ENCODE results near the gene PARP3. TPM values are rescaled to one million over a fixed set of nuclear protein-coding genes. Genes with fewer than 3 reads are reported as not detected.

The PARP3 gene
- total and polyA plus RNA-seq, 10 donors, result 8.2 to 34.2 (median 24.7) TPM

- DNase-seq, result peak; percentile 39
- 83 to 90% (median 89%) methylated on average over 9 of the region's 9 CpGs for WGBS, 5 donors
- intact Hi-C loops (cut with DNase I; ENCODE audit: low total_unique reads), result no loop called here
- Histone ChIP-seq H3K36me3 (peaks cover 5 to 55% (median 49%) of the 10 kb centered on the region in 6 donors), H3K4me1 (peaks cover 15 to 44% (median 32%) of the 10 kb centered on the region in 6 donors), H3K9me3 (no peaks in the 10 kb centered on the region), H3K4me3 (no peak overlapping the region), H3K27me3 (replicated peaks in 1 of 7) (no peaks in the 10 kb centered on the region), H3K27ac (no peak overlapping the region)
- TF ChIP-seq POLR2AphosphoS5 (IDR thresholded peaks at IDR 0.05) (no peak), POLR2A (IDR thresholded peaks at IDR 0.05) (no peak), CTCF (IDR thresholded peaks at IDR 0.05 in 8 of 11, conservative IDR thresholded peaks at IDR 0.05 in 3 of 11) (no peak)
Measured at GRCh38 chr3:51938780-51939425, 3.3 kb upstream of the PARP3 start.

DNA sequence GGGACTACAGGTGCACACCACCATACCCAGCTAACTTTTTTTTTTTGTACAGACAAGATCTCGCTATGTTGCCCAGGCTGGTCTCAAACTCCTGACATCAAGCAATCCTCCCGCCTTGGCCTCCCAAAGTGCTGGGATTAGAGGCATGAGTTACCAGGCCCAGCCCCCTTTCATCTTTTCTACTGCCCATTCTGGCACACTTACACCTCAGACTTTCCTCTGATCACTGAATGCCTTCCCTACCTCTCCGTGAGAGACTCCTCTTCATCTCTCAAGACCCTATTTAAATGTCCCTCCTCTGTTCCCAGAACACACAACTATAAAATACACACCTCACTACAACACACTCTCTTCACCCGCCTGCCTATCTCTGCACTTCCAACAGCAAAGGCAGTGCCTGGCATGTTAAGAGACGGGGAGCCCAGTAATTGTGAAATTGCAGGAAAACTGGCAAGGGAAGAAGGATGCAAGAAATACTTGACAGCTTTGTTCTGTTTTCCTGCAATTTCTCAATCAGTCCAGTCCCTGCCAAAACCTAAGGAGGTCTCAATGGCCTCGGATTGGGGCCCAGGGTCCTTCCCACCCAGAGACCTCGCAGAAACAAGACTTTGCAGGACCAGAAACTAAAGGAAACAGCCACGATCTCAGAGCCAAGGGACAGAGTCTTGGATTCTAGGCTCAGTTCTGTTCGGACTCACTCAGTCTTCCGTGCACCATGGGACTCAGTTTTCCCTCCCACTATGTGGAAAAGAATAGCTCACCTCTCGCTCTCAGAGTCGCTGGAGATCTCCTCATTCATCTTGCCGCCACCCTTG lies 1.3 kb upstream of the PARP3 start:
- H3K4me3 ChIP-seq, result peak overlapping the region; percentile 71 to 95 (median 82)
- intact Hi-C loops (cut with DNase I; ENCODE audit: low total_unique reads), result loop anchor here (10.0 kb wide), 1 partner anchor 54 kb away; the partner anchor contains the start of gene RPL29
- DNase-seq, result peak; percentile 55
- no peaks in the 10 kb centered on the region for H3K9me3 ChIP-seq
- TF ChIP-seq POLR2AphosphoS5 (IDR thresholded peaks at IDR 0.05) (no peak), POLR2A (IDR thresholded peaks at IDR 0.05) (no peak), CTCF (IDR thresholded peaks at IDR 0.05 in 8 of 11, conservative IDR thresholded peaks at IDR 0.05 in 3 of 11) (no peak)
- 32 to 45% (median 37%) methylated on average over 13 of the region's 13 CpGs for WGBS, 5 donors
- no peaks in the 10 kb centered on the region for H3K27me3 ChIP-seq (replicated peaks in 1 of 7)
- peak overlapping the region in 5 of 8 donors; percentile 58 to 94 (median 90) for H3K27ac ChIP-seq
- peaks cover 15 to 44% (median 32%) of the 10 kb centered on the region in 6 donors for H3K4me1 ChIP-seq
- H3K36me3 ChIP-seq, result peaks cover 5 to 54% (median 33%) of the 10 kb centered on the region in 6 donors

- no peaks in the 10 kb centered on the region for H3K9me3 ChIP-seq
- TF ChIP-seq POLR2A (IDR thresholded peaks at IDR 0.05), result no peak
- TF ChIP-seq CTCF (IDR thresholded peaks at IDR 0.05 in 8 of 11, conservative IDR thresholded peaks at IDR 0.05 in 3 of 11), result no peak
- TF ChIP-seq POLR2AphosphoS5 (IDR thresholded peaks at IDR 0.05), result no peak
- H3K27me3 ChIP-seq (replicated peaks in 1 of 7), result no peaks in the 10 kb centered on the region
- peak overlapping the region in 7 of 8 donors; percentile 58 to 94 (median 90) for H3K27ac ChIP-seq
- WGBS, 5 donors, result 0 to 1% (median 0%) methylated on average over 4 to 20 of the region's 20 CpGs
- intact Hi-C loops (cut with DNase I; ENCODE audit: low total_unique reads), result loop anchor here (10.0 kb wide), 1 partner anchor 53 kb away; the partner anchor contains the start of gene RPL29
- peaks cover 15 to 44% (median 32%) of the 10 kb centered on the region in 6 donors for H3K4me1 ChIP-seq
- peaks cover 5 to 54% (median 30%) of the 10 kb centered on the region in 6 donors for H3K36me3 ChIP-seq
- peak overlapping the region; percentile 71 to 95 (median 82) for H3K4me3 ChIP-seq
- DNase-seq, result no peak
Measured at GRCh38 chr3:51941463-51941797, 733 bp upstream of the PARP3 start.
